HepG2 (cell line): ENCODE results near the gene SMNDC1.

Experiments
- PCBP2 ChIP-seq: fragments of 200-400 bp; formaldehyde crosslinking; optimal IDR thresholded peaks from 2 replicates; pipeline ENCODE3; 2018; ENCODE audit warnings: low read length, low read depth; ENCODE audit not compliant: poor library complexity, severe bottlenecking
- PHF21A ChIP-seq: sonication (generic); formaldehyde crosslinking; IDR thresholded peaks from 2 replicates; pipeline ENCODE4 v1.5.0; 2020; ENCODE audit warnings: mild to moderate bottlenecking, missing genetic modification reagents
- POLR2A ChIP-seq, 2 experiments: IDR thresholded peaks; 2 replicates each; pipeline ENCODE4 v1.6.1; 2011; ENCODE audit warnings: low read depth in 2 of 2, low read length in 2 of 2, mild to moderate bottlenecking in 1 of 2, moderate library complexity in 1 of 2; ENCODE audit not compliant: insufficient read depth in 1 of 2
- SOX13 ChIP-seq, 3 experiments: fragments of 450-650 bp in 1 of 3; sonication (generic) in 1 of 3; formaldehyde crosslinking in 1 of 3; IDR thresholded peaks in 2 of 3; conservative IDR thresholded peaks in 1 of 3; 2 replicates each; pipeline versions ENCODE4 v1.5.0 to v1.6.1; 2016 to 2020; ENCODE audit warnings: antibody characterized with exemption in 1 of 3, mild to moderate bottlenecking in 1 of 3, missing compliant biosample characterization in 1 of 3, missing genetic modification reagents in 1 of 3, moderate library complexity in 1 of 3
- ZNF660 ChIP-seq: sonication (generic); formaldehyde crosslinking; IDR thresholded peaks from 2 replicates; pipeline ENCODE4 v1.5.1; 2020; ENCODE audit warnings: mild to moderate bottlenecking, low read depth, missing genetic modification reagents, borderline replicate concordance
- ZNF768 ChIP-seq: sonication (generic); formaldehyde crosslinking; IDR thresholded peaks from 2 replicates; pipeline ENCODE4 v1.4.0; 2020; ENCODE audit warnings: missing genetic modification reagents
- TF ChIP-seq, protein P1 (sequence below): sonication (generic); formaldehyde crosslinking; IDR thresholded peaks from 2 replicates; pipeline ENCODE4 v1.4.0; 2020; ENCODE audit warnings: missing genetic modification reagents

- TF ChIP-seq POLR2A (IDR thresholded peaks at IDR 0.05; ENCODE audit: insufficient read depth in 1 of 2, low read depth in 2 of 2, low read length in 2 of 2): no peak
- no peak for TF ChIP-seq PHF21A (CRISPR knock-in tag)
- TF ChIP-seq, protein P1, sequence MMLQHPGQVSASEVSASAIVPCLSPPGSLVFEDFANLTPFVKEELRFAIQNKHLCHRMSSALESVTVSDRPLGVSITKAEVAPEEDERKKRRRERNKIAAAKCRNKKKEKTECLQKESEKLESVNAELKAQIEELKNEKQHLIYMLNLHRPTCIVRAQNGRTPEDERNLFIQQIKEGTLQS (CRISPR knock-in tag): no peak
- no peak for TF ChIP-seq PCBP2
- no peak for TF ChIP-seq ZNF768
- TF ChIP-seq ZNF660 (CRISPR knock-in tag): no peak
- no peak for TF ChIP-seq SOX13 (IDR thresholded peaks at IDR 0.05)
- TF ChIP-seq SOX13 (CRISPR knock-in tag; conservative IDR thresholded peaks at IDR 0.05 in 1 of 2, IDR thresholded peaks at IDR 0.05 in 1 of 2): no peak
These were observed 3.1 kb upstream of the SMNDC1 start for GRCh38 chr10:110307805-110308204.
